Left colon (tissue), 2 donors: ENCODE results near the gene DALRD3. TPM values are rescaled to one million over a fixed set of nuclear protein-coding genes. Genes with fewer than 3 reads are reported as not detected.
"Not testable (repeated sequence)": the region's sequence is repeated elsewhere in the genome, so short reads cannot be mapped to it uniquely, and the experiment has no call there.

Experiments used
- ATAC-seq: fragments of 200-7000 bp; cut with Tn5 transposase; one replicate; pipeline ENCODE4 v1.9.1; 2020; ENCODE audit warnings: mild to moderate bottlenecking, moderate library complexity
- DNase-seq, 2 donors: peaks; one replicate each; pipeline ENCODE4 v3.0.0-alpha.2; 2020
- intact Hi-C, 2 donors: fragments of 100-400 bp; cut with DNase I in 1 of 2; cut with micrococcal nuclease in 1 of 2; formaldehyde crosslinking; loops; one replicate each; pipeline versions ENCODE4 v1.11.2 to v1.14.0; 2022; cut with DNase I, micrococcal nuclease
- total RNA-seq, 2 donors: library from RNA; stranded (reverse); fragmentation: NEBNext Ultra II Directional; extraction: Animal tissue kit (Norgen Biotek cat#: 25700); gene quantifications; one replicate each; pipeline ENCODE4 v1.2.1, GENCODE V29; 2021
- donor health status: DM: no; HTN: no; CAD: no.
- donor health status: DM: yes; HTN: yes; CAD: no.

DALRD3 gene
- total RNA-seq, 2 donors from 2014 or later, result 19.2 to 20.5 TPM

DNA sequence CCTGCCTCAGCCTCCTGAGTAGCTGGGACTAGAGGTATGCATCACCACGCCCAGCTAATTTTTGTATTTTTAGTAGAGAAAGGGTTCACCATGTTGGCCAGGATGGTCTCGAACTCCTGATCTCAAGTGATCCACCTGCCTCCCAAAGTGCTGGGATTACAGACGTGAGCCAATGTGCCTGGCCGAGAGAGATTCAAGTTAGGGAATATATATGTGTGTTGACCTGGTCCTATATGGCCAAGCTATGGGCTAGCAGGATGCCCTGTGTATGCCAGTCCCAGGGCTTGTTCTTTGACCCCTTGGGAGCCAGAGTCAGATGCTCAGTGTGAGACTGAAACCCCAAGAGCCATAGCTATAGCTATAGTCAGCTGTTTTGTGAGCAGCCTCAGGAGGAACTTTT is 5.4 kb upstream of the DALRD3 start:
- ATAC-seq (no peak), DNase-seq (no peak)
- intact Hi-C loops, result no loop called here

DNA sequence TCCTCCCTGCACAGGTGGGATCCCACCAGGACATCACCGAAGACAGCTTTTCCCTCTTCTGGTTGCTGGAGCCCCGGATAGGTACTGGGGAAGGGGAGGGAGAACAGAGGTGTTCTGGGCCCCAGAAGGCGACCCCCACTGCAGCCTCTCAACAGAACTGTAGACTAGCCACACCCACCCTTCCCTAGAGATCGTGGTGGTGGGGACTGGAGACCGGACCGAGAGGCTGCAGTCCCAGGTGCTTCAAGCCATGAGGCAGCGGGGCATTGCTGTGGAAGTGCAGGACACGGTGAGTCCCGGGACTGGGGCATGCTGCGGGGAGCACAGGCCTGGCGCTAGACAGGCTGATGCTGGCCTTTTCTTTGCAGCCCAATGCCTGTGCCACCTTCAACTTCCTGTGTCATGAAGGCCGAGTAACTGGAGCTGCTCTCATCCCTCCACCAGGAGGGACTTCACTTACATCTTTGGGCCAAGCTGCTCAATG is 4.3 kb upstream of the DALRD3 start:
- DNase-seq (peak in 1 of 2 donors; percentile 32), ATAC-seq (no peak)
- intact Hi-C loops, result no loop called here

DNA sequence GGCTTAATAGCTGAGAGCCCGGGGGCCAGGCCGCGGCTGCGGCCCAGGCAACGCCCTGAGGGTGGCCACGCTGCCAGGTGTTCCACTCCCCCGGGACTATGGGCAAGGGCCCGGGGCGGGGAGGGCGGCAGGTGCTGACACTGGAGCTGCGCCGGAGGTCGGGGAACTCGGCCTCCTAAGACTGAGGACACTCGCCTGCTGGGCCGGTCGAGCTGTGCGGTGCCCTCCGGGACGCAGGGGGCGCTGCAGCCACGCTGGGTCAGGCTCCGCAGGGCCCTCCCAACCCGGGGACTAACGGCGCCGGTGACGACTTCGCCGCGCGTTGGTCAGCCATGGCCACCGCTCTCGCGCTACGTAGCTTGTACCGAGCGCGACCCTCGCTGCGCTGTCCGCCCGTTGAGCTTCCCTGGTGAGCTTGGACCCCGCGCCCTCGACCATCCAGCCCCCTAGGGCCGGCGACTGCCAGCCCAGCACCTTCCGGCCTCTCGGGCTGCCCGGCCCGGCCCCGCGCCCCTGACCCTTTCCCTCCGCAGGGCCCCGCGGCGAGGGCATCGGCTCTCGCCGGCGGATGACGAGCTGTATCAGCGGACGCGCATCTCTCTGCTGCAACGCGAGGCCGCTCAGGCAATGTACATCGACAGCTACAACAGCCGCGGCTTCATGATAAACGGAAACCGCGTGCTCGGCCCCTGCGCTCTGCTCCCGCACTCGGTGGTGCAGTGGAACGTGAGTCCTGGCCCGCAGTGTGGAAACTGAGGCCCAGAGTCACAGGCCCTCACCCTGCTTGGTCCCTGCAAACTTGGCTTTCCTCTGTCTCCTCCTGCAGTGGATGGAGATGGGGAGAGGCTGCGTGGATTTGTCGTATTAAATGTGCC is 3.7 kb upstream of the DALRD3 start, which contains the start of gene NDUFAF3:
TSS of gene NDUFAF3 (plus strand) at position 309 of the 875 bp plus-strand sequence. CDS start at position 333, 24 bp downstream.
- DNase-seq (peak; percentile 90 to 94), ATAC-seq (peak; percentile 62)
- intact Hi-C loops, result no loop called here

DNA sequence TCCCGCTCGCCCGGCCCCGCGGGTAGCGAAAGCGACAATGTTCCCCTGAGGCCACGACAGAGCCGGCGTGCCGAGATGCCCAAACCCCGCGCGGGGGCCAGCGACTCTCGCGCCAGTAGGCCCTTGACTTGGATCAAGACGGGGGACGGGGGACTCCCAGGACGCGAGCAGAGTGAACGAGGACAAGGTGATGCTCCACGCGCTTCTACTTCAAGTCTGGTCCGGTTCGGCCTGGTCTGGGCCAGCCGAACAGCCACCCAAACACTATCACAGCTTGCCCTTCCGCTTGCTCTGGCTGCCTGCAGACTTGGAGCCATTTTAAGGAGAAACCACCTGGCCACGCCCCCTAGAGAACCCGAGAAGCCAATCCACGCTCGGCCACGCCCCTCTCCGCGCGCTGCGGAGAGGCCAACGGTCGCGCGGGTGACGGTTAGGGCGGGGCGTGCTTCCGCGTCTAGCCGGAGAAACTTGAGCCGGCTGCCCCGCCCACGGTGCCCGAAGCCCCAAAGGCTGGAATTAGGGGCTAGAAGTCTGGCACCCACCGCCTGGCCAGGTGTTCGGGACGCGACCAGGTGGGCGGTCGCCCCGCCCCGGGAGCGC is 2.9 kb upstream of the DALRD3 start:
- intact Hi-C loops, result no loop called here
- peak; percentile 99 to 100 for DNase-seq
- peak; percentile 68 for ATAC-seq

DNA sequence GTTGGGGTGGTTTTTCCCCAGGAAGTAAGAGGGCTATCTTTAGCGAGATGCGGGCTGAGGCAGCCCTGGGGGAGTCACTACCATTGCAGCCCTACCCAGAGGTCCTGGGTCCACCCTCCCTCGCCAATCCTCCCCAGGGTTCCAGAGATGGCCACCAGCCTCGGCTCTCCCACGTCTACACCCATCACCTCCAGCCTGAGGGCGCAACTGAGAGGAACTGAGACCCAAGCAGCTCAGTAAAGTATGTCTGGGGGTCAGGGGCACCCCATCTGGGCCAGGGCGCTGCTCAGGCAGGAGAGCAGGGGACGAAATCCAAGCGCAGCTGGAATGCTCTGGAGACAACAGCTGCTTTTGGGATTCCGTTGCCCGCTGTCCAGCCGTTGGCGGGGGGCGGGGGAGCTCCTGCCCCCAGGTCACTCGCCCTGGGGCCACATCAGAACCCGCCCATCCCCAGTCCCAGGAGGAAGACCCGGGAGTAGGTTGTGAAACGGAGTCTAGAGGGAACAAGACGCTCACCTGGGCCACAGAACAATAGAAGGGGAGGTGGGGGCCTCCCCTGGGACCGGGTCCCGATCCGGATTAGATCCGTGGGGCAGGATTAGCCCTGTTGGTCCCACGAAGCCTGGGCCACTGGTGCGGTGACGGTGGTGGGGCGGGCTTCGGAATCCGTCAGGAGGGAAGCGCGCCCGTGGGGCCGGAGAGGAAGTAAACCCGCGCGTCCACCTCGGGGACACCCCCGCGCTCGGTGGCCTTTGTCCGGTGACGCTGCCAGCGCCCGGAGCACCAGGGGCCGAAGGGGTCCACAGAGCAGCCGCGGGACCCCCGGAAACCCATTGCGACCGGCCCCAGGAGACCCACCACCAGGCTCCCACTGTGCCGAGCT is 2.2 kb upstream of the DALRD3 start:
- peak; percentile 34 for ATAC-seq
- peak; percentile 64 to 80 for DNase-seq
- intact Hi-C loops, result no loop called here

DNA sequence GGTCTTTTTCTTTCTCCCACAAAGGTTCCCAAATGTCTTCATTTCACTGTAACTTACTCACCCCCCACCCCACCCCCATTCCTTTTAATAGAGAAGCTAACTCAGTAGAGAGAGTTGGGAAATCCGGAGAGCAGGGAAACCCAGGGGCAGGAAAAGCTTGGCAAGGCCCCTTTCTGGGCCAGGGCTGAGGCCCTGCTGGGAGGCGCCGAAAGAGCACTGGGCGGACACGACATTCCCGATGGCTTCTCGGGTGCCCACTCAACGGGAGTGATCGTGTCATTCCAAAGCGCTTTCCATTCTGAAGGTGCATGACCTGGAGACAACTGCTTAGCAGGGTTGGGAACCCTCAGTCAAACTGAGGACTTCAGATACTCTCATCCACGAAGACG is 1.6 kb upstream of the DALRD3 start:
- DNase-seq, result peak in 1 of 2 donors; percentile 37
- intact Hi-C loops, result no loop called here
- ATAC-seq, result no peak

DNA sequence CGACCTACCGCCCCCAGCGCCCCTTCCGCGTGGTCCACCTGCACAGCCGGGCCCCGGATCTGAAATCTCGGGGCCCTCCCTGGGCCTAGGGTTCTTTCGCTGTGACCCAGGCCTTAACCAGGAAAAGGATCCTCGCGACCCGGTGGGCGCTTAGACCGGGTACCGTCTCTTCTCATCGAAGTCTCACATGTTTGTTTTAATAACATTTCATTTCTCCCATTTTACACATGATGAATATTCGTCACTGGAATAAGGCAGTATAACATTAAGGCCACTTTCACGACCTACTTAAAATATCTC is 277 bp upstream of the DALRD3 start:
- intact Hi-C loops, result no loop called here
- DNase-seq (no peak), ATAC-seq (no peak)

DNA sequence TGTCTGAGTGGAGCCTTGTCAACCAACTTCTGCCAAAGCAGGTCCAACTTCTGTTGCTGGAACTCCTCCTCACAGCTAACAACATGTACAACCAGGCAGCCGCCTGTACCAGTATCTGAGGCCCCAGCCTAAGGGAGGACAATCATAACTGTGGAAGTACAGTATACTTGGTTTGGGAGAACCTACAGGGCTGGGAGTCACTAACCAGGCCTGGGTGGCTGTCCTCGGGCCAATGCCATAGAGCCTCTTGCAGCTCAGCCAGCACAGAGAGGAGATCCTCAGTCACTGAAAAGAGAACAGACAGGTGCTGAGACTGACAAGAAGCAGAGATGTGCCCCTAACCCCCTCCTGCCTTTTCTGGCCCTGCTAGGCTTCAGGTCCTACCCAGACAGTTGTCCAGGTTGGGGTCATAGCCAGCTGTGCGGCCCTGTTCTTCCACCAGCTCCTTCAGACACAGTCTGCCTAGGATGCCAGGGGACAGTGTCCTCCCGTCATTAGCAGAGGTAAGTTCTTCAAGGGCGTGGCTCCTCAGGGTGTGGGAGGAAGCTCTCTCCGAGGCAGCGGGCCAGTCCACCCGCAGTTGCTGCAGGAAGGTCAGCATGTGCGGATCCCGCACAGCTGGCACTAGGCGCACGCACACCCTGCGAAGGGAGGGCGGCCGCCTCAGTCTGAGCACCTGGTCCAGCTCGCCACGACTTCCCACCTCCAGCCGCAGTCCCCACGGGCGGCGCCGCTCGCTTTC is 980 bp downstream of the DALRD3 start:
- DNase-seq (peak in 1 of 2 donors; percentile 80), ATAC-seq (peak; percentile 33)
- intact Hi-C loops, result no loop called here

DNA sequence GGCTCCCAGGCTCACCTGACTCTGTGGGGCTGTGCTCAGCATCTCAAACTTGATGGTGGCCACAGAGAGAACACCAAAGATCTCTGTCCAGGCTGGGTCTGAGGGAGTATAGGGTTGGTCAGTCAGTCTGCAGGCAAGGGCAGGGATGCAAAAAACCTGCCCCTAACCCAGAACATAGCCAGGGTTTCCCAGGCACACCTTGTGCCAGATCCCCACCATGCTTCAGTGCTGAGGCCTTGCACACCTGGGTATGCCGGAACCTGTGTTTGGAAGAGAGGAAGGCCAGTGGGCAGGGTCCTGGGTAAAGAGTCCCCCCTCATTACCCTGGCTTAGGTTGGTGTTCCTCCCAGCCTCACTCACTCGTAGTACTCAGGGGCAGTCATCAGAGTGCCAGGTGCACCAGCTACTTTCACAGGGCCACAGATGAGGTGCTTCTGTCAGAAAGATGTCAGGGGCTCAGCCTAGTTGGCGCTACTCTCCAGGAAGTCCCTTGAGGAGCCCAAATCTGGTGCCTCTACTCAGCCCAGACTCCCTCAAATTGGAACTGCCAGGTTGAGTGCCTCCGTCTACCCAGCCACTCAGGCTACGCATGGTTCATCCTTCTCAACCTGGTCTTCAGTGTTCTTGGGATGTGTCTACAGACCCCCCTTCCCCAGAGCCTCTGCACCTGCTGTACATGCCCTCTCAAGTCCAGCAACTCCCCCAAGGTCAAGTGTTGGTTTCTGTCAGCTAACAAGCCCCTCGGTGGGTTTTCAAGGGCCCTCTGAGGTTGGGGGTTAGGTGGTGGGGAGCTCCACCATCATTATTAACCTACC is 1.8 kb downstream of the DALRD3 start:
- intact Hi-C loops, result no loop called here
- no peak for DNase-seq
- ATAC-seq, result no peak

DNA sequence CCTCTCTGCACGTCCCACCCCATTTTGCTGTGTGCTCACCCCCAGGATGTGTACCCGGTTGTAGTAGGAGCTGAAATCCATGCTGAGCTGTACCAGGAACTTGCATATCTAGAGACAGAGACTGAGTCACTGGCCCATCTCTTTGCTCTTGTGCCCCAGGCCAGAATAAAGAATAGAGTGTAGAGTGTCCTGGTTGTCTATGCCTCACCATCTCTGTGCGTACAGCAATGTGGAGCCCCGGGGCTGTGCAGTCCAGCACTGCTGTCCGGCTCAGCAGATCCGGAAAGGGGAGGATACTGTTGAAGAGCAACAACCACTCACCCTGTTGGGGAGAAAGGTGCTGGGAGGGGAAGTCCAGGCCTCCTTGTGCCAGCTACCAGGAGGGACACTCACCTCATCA is 2.6 kb downstream of the DALRD3 start:
- DNase-seq (no peak), ATAC-seq (no peak)
- intact Hi-C loops, result no loop called here

DNA sequence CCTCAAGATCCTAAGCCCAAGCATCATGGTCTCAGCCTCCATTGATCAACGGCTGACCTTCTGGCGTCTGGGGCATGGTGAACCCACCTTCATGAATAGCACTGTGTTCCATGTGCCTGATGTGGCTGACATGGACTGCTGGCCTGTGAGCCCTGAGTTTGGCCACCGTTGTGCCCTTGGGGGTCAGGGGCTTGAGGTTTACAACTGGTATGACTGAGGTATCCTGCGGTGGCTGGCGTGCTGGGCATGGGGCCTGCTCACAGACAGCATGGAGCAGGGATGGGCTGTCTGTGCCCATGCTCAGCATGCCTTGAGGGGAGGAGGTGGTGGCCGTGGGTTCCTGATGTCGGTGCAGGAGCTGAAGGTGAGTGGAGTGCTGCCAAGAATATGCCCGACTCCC is 3.3 kb downstream of the DALRD3 start:
- ATAC-seq, result no peak
- intact Hi-C loops, result no loop called here
- no peak for DNase-seq

DNA sequence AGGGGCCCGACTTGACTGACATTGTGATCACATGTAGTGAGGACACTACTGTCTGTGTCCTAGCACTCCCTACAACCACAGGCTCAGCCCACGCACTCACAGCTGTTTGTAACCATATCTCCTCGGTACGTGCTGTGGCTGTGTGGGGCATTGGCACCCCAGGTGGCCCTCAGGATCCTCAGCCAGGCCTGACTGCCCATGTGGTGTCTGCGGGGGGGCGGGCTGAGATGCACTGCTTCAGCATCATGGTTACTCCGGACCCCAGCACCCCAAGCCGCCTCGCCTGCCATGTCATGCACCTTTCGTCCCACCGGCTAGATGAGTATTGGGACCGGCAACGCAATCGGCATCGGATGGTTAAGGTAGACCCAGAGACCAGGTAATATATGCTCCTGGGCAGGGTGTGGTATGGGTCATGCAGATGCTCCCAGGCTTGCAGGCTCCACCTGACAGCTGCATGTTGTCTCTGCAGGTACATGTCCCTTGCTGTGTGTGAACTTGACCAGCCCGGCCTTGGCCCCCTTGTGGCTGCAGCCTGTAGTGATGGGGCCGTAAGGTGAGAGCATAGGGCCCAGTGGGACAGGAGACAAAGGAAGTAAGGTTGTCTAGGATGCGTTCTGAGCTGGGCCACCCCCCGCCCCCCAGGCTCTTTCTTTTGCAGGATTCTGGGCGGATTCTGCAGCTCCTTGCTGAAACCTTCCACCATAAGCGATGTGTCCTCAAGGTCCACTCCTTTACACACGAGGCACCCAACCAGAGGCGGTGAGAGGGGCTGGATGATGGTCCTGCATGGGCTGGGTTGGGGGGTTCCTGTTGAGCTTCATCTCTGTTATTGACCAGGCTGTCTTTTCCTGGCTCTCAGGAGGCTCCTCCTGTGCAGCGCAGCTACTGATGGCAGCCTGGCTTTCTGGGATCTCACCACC is 4.4 kb downstream of the DALRD3 start:
- intact Hi-C loops, result no loop called here
- ATAC-seq (peak; percentile 39), DNase-seq (peak in 1 of 2 donors; percentile 76)

DNA sequence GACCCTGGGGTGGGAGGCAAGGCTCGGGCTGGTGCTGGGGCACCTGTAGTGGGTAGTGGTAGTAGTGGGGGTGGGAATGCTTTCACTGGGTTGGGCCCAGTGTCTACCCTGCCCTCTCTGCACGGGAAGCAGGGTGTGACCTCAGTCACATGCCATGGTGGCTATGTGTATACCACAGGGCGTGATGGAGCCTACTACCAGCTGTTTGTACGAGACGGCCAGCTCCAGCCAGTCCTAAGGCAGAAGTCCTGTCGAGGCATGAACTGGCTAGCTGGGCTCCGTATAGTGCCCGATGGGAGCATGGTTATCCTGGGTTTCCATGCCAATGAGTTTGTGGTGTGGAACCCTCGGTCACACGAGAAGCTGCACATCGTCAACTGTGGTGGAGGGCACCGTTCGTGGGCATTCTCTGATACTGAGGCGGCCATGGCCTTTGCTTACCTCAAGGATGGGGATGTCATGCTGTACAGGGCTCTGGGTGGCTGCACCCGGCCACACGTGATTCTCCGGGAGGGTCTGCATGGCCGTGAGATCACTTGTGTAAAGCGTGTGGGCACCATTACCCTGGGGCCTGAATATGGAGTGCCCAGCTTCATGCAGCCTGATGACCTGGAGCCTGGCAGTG is 5.2 kb downstream of the DALRD3 start:
- DNase-seq (no peak), ATAC-seq (no peak)
- intact Hi-C loops, result no loop called here

DNA sequence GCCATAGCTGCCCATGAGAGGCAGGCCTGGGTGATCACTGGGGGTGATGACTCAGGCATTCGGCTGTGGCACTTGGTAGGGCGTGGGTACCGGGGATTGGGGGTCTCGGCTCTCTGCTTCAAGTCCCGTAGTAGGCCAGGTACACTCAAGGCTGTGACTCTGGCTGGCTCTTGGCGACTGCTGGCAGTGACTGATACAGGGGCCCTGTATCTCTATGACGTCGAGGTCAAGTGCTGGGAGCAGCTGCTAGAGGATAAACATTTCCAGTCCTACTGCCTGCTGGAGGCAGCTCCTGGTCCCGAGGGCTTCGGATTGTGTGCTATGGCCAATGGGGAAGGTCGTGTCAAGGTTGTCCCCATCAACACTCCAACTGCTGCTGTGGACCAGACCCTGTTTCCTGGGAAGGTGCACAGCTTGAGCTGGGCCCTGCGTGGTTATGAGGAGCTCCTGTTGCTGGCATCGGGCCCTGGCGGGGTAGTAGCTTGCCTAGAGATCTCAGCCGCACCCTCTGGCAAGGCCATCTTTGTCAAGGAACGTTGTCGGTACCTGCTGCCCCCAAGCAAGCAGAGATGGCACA is 5.9 kb downstream of the DALRD3 start:
- ATAC-seq (no peak), DNase-seq (no peak)
- intact Hi-C loops, result no loop called here

DNA sequence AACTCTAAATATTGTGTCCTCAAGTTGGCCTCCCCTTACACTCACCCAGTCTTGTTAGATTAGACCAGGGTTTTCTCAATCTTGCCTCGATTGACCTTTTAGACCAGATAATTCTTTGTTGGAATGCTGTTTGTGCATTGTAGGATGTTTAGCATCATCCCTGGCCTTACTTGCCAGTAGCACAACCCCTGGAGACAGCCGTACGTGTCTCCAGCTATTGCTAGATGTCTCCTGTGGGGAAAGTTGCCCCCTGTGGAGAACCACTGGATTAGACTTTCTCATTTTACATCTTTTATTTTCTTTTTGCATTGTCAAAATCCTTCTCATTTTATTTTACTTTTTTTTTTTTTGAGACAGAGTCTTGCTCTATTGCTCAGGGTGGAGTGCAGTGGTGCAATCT is 9.0 kb downstream of the DALRD3 start:
- intact Hi-C loops, result no loop called here
- no peak for DNase-seq
- no peak for ATAC-seq

DNA sequence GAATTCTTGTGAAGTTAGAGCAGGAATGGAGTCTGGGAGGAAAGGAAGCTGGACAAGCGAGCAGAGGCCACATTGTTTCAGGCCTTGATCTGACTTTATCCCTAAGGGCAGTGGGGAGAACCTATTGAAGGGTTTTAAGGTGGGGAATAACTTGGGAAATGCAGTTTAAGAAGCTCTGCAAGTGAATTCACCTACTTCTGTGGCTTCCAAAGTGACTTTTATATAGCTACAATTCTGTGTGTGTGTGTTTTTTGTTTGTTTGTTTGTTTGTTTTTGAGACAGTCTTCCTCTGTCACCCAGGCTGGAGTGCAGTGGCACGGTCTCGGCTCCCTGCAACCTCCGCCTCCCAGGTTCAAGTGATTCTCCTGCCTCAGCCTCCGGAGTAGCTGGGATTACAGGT is 9.8 kb downstream of the DALRD3 start:
- ATAC-seq, intact Hi-C loops, DNase-seq: not testable (repeated sequence)
